Upper lobe of left lung (tissue), 6 donors: ENCODE data around the gene ANKRD44. TPM values are rescaled to one million over a fixed set of nuclear protein-coding genes. Genes with fewer than 3 reads are reported as not detected.
"Not testable (repeated sequence)": the region's sequence is repeated elsewhere in the genome, so short reads cannot be mapped to it uniquely, and the experiment has no call there.

Experiments used
- ATAC-seq, 2 donors: fragments of 200-7000 bp; cut with Tn5 transposase; one replicate each; pipeline ENCODE4 v1.9.1; 2022; ENCODE audit warnings: mild to moderate bottlenecking in 2 of 2, moderate library complexity in 2 of 2; ENCODE audit not compliant: low FRiP score in 2 of 2
- DNase-seq, 2 donors: peaks; one replicate each; pipeline ENCODE4 v3.0.0-alpha.2; 2019 to 2020
- H3K27ac ChIP-seq, 4 donors: fragments of 200-600 bp; sonication (generic); one replicate each; pipeline ENCODE4 v1.5.1; 2016 to 2019
- H3K27me3 ChIP-seq, 4 donors: fragments of 200-600 bp; sonication (generic); one replicate each; pipeline ENCODE4 v1.5.1; 2017 to 2019
- H3K36me3 ChIP-seq, 4 donors: fragments of 200-600 bp; sonication (generic); one replicate each; pipeline ENCODE4 v1.5.1; 2016 to 2019
- H3K4me1 ChIP-seq, 4 donors: fragments of 200-600 bp; sonication (generic); one replicate each; pipeline ENCODE4 v1.5.1; 2018 to 2019
- H3K4me3 ChIP-seq, 4 donors: fragments of 200-600 bp; sonication (generic); one replicate each; pipeline ENCODE4 v1.5.1; 2017 to 2019; ENCODE audit warnings: mild to moderate bottlenecking in 2 of 4, moderate library complexity in 1 of 4
- H3K9me3 ChIP-seq, 4 donors: fragments of 200-600 bp; sonication (generic); one replicate each; pipeline ENCODE4 v1.5.1; 2018 to 2019
- EP300 ChIP-seq, 4 donors: sonication (generic); formaldehyde crosslinking; IDR thresholded peaks; one replicate each; pipeline ENCODE4 v1.5.1; 2017; ENCODE audit warnings: antibody characterized with exemption in 4 of 4, control low read depth in 2 of 4
- POLR2A ChIP-seq, 4 donors: fragments of 450-650 bp; IDR thresholded peaks; one replicate each; pipeline ENCODE4 v1.5.1; 2016 to 2017; ENCODE audit warnings: antibody characterized with exemption in 4 of 4, mild to moderate bottlenecking in 2 of 4
- POLR2AphosphoS5 ChIP-seq, 2 donors: sonication (generic); formaldehyde crosslinking; IDR thresholded peaks; one replicate each; pipeline ENCODE4 v1.5.1; 2017; ENCODE audit warnings: antibody characterized with exemption in 2 of 2
- WGBS, 2 donors: methylation state at CpG; one replicate each; pipeline ENCODE4 v1.1.5; 2017 to 2018; 5-methylcytosine and 5-hydroxymethylcytosine counted together
- total RNA-seq, 6 donors: library from RNA; depleted of rRNA in 4 of 6; stranded (reverse); fragments of >200 nt in 4 of 6; gene quantifications; one replicate each; pipeline versions ENCODE4 v1.1.0 to v1.2.1, GENCODE V29; 2016 to 2021
- TF ChIP-seq, protein P1 (sequence below), 6 experiments: fragments of 450-650 bp in 4 of 6; fragments of 200-600 bp in 2 of 6; sonication (generic) in 2 of 6; IDR thresholded peaks; one replicate each; pipeline ENCODE4 v1.5.1; 2016 to 2019; ENCODE audit warnings: antibody characterized with exemption in 6 of 6
- donor health status: DM: no; HTN: no; CAD: no; lungs with moderate emphysema.
- donor health status: DM: no; HTN: yes; CAD: no; lungs with severe emphysema.

Gene ANKRD44
- total RNA-seq, 6 donors from 2014 or later, result 41.0 to 91.1 (median 61.7) TPM

DNA sequence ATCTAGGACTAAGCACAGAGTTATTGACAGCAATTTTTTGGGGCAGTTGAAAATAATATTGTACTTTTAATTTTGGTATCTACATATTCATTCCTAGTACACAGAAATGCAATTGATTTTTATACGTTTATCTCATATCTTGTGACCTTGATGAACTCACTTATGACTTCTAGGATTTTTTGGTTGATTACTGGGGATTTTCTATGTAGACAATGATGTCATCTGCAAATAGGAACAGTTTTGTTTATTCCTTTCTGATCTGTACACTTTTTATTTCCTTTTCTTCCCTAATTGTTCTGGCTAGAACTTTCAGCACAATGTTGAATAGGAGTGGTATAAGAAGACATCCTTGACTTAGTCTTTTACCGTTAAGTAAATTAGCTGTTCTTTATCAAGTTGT is 240.6 kb downstream of the ANKRD44 start:
- Histone ChIP-seq H3K4me3 (no peak overlapping the region), H3K27me3 (no peaks in the 10 kb centered on the region), H3K36me3 (peaks cover 0 to 14% (median 0%) of the 10 kb centered on the region in 4 donors), H3K9me3 (no peaks in the 10 kb centered on the region), H3K27ac (no peak overlapping the region), H3K4me1 (peaks cover 0 to 6% (median 2%) of the 10 kb centered on the region in 4 donors)
- no peak for DNase-seq
- no peak for TF ChIP-seq POLR2A (IDR thresholded peaks at IDR 0.05)
- TF ChIP-seq, protein P1, sequence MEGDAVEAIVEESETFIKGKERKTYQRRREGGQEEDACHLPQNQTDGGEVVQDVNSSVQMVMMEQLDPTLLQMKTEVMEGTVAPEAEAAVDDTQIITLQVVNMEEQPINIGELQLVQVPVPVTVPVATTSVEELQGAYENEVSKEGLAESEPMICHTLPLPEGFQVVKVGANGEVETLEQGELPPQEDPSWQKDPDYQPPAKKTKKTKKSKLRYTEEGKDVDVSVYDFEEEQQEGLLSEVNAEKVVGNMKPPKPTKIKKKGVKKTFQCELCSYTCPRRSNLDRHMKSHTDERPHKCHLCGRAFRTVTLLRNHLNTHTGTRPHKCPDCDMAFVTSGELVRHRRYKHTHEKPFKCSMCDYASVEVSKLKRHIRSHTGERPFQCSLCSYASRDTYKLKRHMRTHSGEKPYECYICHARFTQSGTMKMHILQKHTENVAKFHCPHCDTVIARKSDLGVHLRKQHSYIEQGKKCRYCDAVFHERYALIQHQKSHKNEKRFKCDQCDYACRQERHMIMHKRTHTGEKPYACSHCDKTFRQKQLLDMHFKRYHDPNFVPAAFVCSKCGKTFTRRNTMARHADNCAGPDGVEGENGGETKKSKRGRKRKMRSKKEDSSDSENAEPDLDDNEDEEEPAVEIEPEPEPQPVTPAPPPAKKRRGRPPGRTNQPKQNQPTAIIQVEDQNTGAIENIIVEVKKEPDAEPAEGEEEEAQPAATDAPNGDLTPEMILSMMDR (IDR thresholded peaks at IDR 0.05), result no peak
- no peak for TF ChIP-seq EP300 (IDR thresholded peaks at IDR 0.05)
- no peak for TF ChIP-seq POLR2AphosphoS5 (IDR thresholded peaks at IDR 0.05)
- WGBS, 2 donors, result 68 to 88% methylated on average over 2 of the region's 2 CpGs
- no peak for ATAC-seq

DNA sequence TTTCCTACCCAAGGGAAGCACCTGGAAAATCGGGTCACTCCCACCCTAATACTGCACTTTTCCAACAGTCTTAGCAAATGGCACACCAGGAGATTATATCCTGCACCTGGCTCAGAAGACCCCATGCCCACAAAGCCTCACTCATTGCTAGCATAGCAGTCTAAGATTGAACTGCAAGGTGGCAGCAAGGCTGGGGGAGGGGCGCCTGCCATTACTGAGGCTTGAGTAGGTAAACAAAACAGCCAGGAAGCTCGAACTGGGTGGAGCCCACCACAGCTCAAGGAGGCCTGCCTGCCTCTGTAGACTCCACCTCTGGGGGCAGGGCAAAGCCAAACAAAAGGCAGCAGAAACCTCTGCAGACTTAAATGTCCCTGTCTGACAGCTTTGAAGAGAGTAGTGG is 248.0 kb downstream of the ANKRD44 start:
- not testable (repeated sequence) for H3K4me3 ChIP-seq, H3K9me3 ChIP-seq, H3K27ac ChIP-seq, H3K27me3 ChIP-seq, H3K4me1 ChIP-seq, ATAC-seq, DNase-seq
- H3K36me3 ChIP-seq, result peaks cover 0 to 10% (median 0%) of the 10 kb centered on the region in 4 donors
- whole genome bisulfite sequencing, 2 donors, result 71 to 85% methylated on average over 3 of the region's 3 CpGs

DNA sequence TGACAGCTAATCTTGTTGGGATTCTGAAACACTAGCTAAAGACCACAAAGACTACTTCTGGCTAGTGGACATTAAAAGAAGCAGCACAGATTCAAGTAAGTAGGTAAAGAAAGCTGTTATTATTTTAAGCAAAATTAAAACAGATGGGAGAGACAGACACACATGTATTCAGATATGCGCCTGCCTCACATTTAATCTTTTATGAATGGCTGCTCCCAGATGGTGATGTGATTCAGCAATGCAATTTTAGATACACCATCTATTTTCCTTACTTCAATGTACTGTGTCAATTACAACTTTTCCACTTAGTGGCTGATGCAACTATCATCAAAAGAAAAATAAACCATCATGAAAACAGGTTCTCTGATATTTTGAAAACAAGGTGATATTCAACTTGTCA is 251.1 kb downstream of the ANKRD44 start:
- Histone ChIP-seq H3K27me3 (no peaks in the 10 kb centered on the region), H3K9me3 (peaks cover 0 to 7% (median 2%) of the 10 kb centered on the region in 4 donors), H3K4me1 (no peaks in the 10 kb centered on the region), H3K36me3 (peaks cover 0 to 16% (median 2%) of the 10 kb centered on the region in 4 donors), H3K27ac (no peak overlapping the region), H3K4me3 (no peak overlapping the region)
- ATAC-seq (no peak), DNase-seq (no peak)
- WGBS, 2 donors, result 96 to 100% methylated on average over 1 of the region's 1 CpG
- TF ChIP-seq POLR2A (IDR thresholded peaks at IDR 0.05) (no peak), EP300 (IDR thresholded peaks at IDR 0.05) (no peak), POLR2AphosphoS5 (IDR thresholded peaks at IDR 0.05) (no peak)
- TF ChIP-seq, protein P1 (IDR thresholded peaks at IDR 0.05), result no peak

DNA sequence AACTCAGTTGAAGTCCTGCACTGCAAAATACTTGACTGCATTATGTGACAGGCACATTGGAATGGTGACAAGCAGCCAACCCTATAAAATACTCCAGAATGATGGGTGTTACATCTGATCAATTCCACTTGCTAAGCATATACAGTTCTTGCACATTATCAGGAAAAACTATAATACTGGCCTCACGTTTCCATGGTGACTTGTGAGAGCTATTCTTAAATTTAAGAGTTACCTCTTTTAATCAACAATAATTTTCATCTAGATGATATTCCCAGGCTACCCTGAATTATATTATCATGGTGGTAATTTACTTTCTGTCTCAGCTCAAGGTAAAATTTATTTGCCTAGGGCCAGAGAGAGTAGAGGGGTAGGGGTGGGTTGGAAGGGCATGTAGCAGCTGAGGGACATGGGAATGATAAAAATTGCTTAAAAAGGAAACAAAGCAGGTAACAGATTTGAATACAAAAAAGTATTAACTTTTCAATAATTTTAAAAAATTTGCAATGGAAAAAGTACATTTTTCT is 251.7 kb downstream of the ANKRD44 start:
- TF ChIP-seq, protein P1 (IDR thresholded peaks at IDR 0.05), result no peak
- TF ChIP-seq EP300 (IDR thresholded peaks at IDR 0.05) (no peak), POLR2AphosphoS5 (IDR thresholded peaks at IDR 0.05) (no peak), POLR2A (IDR thresholded peaks at IDR 0.05) (no peak)
- H3K4me3 ChIP-seq, result no peak overlapping the region
- no peaks in the 10 kb centered on the region for H3K27me3 ChIP-seq
- H3K9me3 ChIP-seq, result peaks cover 0 to 7% (median 2%) of the 10 kb centered on the region in 4 donors
- H3K4me1 ChIP-seq, result no peaks in the 10 kb centered on the region
- no peak for ATAC-seq
- 94 to 96% methylated on average over 1 of the region's 1 CpG for WGBS, 2 donors
- no peak overlapping the region for H3K27ac ChIP-seq
- DNase-seq, result no peak
- peaks cover 0 to 18% (median 2%) of the 10 kb centered on the region in 4 donors for H3K36me3 ChIP-seq

DNA sequence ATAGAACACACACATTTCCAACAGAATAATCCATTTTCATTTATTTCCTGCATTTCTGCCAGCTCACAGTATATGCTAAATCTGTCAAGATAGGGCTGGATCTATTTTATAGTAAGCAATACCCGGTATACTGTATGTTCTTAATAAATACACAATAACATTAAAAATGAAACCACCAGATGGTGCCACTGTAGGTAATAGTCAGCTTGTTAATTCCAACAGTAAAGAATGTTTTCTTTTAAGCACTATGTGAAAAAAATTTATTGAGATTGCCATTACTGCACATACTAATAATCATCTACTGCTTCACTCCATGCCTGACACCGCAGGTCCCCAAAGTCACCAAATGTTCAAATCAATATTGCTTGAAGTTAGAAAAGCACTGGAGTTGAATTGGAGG is 252.6 kb downstream of the ANKRD44 start:
- 84% methylated on average over 2 of the region's 2 CpGs for WGBS, 2 donors

More for the DNA sequence above, 252.6 kb downstream of the ANKRD44 start:
- no peak for DNase-seq
- TF ChIP-seq EP300 (IDR thresholded peaks at IDR 0.05) (no peak), POLR2AphosphoS5 (IDR thresholded peaks at IDR 0.05) (no peak), POLR2A (IDR thresholded peaks at IDR 0.05) (no peak)
- TF ChIP-seq, protein P1 (IDR thresholded peaks at IDR 0.05), result no peak
- peaks cover 0 to 18% (median 2%) of the 10 kb centered on the region in 4 donors for H3K36me3 ChIP-seq
- H3K9me3 ChIP-seq, result peaks cover 0 to 7% (median 2%) of the 10 kb centered on the region in 4 donors
- H3K4me3 ChIP-seq, result no peak overlapping the region
- no peaks in the 10 kb centered on the region for H3K27me3 ChIP-seq
- no peaks in the 10 kb centered on the region for H3K4me1 ChIP-seq
- H3K27ac ChIP-seq, result no peak overlapping the region
- no peak for ATAC-seq
